Fibroblast of skin of left biceps (primary cell): Measurements from ENCODE around the gene MGAT5B.
"Not testable (repeated sequence)": the region's sequence is repeated elsewhere in the genome, so short reads cannot be mapped to it uniquely, and the experiment has no call there.

Source experiments
- DNase-seq, 2 experiments: peaks; one replicate each; pipeline ENCODE4 v3.0.0-alpha.2; 2013; ENCODE audit warnings: low read depth in 2 of 2

MGAT5B gene

DNA sequence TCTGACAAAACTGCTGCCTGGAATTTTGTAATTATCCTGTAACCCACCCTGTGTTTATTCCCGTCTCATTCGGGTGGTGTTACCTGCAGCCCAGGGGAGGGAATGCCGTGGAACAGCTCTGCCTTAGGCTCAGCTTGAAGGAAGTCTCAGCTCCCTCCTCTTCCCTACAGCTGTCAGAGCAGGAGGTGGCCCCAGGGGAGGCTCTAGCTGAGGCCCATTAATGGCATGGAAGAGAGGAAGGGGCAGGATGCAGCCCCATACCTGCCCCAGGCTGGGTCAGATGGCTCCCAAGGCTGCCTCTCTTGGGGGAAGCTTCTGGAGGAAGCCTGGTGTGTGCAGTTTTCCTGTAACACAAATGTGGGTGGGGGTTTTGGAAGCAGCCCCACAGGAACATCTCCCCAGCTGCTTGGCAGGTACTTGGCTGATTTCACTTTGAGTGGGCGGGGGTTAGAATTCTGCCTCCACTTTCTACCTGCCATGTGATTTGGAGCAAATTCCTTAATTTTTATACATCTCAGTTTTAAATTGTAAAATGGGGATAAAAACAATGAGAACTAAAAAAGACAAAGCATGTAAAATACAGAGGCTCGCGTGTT is 103.9 kb downstream of the MGAT5B start:
- no peak for DNase-seq

DNA sequence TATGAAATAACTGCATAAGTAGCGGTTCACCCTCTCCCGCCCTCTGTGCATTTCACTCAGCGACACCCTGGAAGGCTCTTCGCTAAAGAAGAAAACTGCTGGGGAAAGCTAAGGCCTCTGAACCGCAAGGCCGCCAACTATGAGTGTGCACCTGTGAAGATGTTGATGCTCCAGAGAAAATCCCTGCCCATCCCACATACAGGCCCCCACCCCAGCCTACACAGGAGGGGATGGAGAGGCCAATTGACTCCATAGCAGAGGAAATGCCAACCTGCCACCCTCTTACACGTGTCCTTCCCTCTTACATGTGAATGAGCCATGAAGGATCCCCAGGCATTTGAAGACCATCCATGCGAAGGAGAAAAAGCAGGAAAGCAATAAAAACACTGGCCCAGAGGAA is 104.8 kb downstream of the MGAT5B start:
- DNase-seq: no peak

DNA sequence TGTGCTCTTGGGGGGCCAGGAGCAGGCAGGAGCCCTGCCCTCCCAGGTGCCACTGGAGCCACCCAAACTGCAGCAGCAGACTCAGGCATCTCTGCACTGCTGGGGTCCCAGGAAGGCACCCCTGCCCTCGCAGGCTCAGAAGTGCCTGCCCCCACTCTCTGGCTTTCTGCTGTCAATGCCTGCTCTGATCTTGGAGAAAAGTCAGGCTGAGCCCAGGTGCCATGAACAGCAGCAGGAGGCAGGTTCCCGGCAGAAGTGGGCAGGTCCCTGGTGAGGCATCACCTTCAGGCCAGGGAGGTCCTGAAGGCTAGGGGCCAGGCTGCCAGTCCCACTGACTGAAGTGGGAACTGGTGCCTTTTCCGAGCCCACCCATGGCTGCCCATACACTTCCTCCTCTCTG is 106.5 kb downstream of the MGAT5B start:
- no peak for DNase-seq

DNA sequence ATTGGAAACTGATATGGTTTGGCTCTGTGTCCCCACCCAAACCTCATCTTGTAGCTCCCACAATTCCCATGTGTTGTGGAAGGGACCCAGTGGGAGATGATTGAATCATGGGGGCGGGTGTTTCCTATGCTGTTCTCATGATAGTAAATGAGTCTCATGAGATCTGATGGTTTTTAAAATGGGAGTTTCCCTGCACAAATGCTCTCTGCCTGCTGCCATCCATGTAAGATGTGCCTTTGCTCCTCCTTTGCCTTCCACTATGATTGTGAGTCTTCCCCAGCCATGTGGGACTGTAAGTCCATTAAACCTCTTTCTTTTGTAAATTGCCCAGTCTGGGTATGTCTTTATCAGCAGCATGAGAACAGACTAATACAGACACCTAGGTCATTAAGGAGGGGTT is 109.8 kb downstream of the MGAT5B start:
- not testable (repeated sequence) for DNase-seq

DNA sequence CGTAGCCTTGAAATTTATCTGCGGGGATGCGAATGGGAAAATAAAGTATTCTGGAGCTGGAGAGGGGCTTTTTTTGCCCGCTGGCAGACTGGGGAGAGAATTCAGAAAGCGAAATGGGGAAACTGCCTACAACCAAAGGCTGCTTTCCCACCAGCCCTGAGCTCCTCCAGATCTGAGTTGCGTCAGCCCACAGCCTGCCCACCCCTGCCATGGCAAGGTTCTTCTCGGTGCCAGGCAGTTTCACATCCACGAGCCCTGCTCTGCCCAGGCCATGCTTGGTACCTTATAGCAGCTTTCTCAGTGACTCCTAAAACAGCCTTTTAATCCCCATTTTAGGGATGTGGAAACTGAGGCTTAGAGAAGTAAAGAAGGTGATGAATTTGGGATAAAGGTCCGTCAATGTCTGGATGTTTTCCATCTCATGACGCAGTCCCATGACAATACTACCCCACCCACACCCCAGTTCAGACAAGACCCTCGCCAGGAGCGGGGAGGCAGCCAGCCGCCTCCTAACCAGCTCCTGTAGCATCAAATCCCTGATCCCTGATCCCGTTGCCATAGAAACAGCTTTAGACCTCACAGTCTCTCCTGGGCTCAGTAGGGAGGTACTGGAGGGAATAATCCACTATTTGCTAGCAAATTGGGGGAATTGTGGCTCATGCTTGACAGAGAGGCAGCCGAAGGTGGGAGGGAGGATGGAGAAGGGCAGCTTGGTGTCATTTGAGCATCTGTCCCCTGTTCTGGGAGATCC is 113.5 kb downstream of the MGAT5B start:
- DNase-seq: no peak

DNA sequence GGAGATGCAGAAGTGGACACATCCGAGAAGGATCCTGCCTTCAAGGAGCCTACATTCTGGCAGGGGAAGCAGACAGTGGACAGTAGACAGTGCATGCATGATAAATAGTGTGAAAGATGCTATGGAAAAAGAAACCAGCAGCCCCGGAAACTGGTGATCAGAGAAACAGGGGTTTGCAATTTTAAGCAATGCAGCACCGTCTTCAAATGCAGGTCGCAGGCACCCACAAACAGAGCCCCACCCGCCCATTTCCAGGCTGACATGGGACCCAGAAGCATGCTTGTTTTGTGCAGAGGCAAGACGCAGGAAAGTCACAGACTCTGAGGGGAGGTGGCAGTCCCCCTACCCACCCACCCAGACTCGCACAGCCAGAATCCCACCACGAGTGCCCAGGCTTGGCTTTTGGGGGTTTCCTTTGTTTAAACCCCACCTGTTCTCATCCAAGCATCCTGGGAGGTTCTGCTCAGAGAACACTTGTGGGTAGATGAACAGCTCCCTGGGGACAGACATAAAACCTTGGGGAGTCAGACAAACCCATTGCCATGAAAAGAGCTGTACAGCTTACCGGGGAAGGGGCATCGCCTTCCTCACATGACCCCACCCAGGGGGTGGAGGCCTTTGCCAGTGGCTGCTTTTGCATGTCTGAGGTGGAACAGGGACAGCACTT is 114.3 kb downstream of the MGAT5B start:
- no peak for DNase-seq

DNA sequence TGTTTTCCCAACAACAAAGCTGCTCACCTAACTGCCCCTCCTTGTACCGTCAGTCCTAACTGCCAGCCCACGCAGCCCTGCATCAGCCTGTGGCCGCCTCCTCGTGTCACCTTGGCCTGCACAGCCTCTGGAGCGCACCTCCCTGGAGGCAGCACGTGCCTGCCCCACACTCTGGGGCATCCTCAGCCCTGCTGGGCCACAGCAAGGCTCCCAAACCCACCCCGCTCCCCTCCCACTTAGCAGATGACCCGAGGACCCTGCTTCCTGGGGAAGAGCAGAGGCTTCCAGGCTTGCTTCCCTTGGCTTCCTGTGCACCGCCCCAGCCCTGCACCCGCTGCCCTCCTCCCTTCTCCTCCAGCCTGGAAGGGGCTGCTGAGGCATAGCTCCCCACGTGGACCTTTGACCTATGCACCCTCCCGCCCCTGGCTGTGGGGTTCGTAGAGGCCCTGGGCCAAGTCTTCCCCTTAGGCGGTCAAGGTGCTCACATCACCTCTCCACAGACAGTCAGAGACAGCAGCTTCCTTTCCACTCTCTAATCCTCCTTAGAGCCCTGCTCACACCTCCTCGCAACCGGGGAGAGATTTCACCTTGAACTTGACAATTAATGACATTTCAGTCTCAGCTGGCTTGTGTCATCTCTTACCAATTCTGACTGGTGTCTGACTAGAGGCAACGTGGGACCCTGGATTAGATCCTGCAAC is 115.0 kb downstream of the MGAT5B start:
- DNase-seq: no peak

DNA sequence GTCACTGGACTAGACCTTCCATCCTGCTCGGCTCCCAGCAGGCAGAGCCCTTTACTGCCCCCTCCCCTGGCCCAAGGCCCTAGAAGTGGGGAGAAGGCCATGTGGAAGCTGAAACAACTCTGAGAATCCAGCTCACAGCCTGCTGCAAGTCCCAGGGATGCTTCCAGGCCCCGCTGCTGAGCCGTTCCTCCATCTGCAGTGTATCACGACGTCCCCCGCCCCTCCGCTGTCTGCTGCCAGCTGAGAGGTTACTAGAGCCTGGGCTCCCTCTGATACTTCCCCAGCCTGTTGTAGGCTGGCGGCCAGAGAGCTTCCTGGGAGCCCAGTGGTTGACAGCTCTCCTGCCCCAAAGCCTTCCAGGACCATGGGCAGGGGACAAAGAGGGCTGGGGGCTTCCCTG is 118.2 kb downstream of the MGAT5B start:
- DNase-seq: no peak

DNA sequence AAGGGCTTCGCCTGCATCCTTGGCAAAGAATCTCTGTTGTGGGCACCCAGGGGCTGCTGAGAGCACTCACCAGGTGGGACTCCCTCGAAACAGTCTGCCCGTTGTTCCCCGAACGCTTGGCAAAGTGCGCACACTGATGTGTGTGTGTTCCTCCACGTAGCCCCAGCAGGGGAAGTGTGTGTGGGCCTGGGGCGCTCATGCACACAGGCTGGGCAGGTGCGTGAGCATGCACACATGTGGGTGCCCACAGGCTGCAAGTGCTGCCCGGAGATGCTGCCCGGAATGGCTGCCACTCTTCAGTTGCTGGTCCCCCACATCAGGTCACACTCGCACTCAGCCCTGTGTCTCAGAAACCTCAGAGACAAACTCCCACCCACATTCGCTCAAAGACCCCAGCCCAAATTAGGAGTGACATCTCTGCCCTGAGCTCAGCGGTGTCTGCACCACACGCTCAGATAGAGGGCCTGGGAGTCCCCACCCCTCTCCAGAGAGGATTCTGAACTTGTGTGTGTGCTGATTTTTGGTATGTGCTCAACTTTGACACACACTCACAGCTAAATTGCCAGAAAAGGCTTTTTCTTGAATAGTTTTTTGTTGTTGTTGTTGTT is 119.4 kb downstream of the MGAT5B start:
- DNase-seq: no peak

DNA sequence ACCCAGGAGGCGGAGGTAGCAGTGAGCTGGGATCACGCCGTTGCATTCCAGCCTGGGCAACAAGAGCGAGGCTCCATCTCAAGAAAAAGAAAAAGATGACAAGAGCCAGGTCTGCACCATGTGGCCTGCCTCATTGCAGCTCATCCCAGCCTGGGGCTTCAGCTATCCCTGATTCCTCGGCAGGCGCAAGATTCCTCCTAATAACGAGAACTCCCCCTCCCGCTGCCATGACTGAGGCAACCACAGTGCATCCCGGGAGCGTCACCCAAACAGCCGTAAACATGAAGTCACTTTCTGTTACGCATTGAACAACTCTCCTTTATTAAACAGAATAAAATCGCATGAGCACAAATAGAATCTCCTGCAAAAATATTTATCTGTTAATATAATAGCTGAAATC is 120.6 kb downstream of the MGAT5B start:
- DNase-seq: no peak

DNA sequence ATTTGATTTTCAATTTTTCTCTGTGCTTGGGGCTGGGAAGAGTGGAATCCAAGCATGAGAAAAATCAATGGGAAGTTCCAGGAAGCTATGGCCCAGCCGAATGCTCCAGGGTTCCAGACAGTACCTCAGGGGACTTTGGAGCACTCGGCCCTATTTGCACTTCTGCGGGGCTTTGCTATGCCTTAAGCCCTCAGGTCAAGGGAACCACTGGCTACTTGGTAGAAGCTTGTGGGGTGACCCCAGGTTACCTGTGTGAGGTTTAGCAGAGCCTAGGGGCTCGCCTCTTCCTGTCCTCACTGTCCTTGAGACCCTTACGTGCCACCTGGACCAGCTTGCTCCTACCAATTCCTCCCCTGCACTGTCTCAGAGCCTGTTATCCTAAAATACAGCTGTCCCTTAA is 121.3 kb downstream of the MGAT5B start:
- DNase-seq: no peak

DNA sequence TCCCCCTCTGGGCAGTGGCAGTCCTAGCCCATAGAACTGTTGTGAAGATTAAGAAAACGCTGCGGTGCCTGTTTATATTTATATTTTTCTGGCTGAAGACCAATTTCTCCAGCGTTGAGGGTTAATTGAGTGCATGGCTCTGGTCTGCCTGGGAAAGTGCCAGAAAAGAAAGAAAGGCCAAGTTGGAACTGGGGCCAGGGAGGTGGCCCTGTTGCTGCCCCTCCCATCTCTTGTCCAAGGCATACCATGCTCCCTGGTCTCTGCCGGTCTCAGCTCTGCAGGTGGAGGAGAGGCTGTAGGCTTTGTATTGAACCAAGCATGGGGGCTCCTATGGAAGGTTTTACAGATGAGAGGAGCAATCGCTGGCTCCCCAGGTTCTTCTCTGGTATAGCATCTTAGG is 124.7 kb downstream of the MGAT5B start:
- DNase-seq: no peak

DNA sequence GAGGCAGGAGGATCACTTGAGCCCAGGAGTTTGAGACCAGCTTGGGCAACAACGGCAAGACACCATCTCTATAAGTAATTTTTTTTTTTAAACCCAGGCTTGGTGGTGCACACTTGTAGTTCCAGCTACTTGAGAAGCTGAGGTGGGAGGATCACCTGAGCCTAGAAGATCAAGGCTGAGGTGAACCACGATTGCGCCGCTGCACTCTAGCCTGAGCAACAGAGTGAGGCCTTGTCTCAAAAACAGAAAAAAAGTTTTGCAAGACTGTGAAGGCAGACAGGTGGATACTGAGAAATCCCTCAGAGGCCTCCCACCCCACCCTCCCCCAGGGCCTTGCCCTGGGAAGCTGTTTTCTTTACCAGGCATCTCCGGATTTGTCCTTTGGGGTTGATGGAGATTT is 125.4 kb downstream of the MGAT5B start:
- DNase-seq: no peak

DNA sequence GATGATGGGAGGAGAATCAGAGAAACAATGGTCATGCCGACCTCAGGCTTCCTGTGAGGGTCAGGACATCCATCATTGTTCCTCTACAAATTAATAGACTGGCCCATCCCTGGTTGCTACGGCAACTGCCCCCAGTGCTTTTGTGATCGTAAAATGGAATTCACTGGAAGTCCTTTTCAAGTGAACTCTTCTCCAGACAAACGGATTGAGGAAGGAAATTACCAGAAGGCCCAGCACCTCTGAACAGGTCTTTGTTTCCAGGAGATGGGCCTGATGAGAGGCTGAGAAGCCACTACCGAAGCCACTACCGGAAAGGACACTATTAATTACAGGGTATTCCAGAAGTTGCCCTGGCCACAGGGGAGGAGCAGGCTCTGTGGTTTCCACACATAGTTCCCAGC is 126.0 kb downstream of the MGAT5B start:
- no peak for DNase-seq

DNA sequence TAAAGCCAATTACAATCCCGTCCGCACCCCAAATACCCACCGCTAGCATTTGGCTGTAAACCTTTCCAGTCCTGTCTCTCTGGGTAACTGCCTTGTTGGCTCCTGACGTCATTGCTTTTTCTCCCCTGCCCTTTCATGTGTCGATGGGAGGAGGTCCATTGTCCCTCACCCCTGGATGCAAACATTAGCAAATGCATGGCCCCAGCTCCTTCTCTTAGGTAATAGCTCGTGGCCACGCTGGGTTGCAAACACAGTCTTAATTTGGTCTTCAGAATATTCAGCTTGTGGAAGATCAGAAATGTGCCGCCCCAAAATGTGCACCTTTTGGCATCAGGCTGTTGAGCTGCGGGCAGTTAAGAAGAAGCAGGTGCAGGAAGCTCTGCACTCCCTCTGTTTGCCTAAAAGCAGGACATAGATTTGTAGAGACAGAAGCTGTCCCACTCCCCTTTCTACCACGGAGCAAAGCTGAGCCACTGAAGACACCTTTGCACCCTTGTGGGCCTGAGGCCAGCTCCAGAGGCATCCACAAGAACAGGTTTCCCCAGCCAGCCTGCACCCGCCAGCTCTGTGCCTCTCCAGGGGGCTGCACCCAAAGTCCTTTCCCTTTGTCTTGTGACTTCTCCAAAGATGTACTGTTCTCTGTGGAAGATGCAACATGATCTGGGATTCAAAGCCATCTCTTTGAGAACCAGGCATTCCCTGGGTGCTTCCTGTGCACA is 127.3 kb downstream of the MGAT5B start:
- DNase-seq: no peak

DNA sequence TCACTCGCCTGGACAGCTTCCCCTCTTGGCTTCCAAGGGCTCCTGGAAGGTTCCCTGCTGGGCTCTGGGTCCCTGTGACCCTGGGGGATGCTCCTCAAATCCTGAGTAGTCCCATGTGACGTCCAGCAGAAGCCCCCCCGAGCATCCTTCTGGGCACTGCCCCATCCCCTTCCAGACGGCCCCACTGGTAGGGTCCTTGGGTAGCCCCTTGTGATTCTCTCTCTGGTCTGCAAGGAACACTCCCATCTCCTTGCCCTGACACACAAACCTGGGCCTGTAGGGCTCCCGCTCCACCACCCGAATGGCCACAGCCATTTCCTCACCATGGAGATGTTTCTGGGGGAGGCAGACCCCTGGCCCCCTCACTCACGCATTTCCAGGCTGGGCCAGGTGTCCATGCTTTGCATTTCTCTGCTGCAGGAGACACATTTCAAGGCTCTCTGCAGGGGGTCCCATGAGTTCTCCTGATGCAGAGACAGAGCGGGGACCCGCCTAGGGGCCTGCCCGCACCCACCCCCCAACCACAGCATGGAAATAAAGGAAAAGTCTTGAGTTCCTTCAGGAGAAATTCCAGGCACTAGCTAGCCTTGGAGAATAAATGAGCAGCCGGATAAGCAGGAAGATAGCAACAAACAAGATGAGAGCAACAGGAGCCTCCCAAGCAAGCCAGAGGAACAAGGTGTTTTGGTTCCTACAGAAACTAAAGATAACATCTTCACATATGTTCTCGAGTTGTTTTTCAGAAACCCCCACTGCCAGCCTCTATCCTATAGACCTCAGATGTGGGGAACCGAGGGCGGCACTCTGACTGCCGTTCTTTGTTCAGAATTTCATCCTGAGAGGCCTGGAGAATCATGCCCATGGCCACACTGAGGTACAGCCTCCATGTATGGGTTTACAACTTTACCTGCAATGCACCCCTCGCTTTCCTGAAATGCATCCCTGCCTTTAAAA is 128.8 kb downstream of the MGAT5B start:
- no peak for DNase-seq

DNA sequence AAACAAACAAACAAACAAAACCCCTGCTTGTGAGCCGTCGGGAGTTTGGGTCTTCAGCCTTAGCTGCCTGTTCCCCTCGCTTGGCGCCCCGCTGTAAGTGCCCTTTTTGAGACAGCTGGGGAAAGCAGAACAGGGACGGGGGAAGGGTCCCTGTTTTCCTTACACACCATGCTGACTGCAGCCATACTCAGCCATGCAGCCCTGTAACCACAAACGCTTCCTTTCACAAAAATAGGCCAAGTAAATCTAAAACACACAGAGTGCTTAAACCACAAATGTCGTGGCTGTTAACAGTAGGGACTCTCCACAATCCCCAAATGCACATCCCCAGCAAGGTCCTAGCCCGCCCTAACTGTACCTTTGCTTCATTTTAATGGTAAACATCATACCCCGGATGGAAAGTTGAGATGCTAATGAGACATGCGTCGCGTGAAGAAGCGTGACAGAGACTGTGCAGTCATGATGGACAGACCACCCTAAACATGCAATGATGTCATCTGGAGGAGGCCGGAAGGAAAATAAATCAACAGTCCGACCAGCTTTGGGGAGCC is 129.9 kb downstream of the MGAT5B start:
- DNase-seq: no peak

DNA sequence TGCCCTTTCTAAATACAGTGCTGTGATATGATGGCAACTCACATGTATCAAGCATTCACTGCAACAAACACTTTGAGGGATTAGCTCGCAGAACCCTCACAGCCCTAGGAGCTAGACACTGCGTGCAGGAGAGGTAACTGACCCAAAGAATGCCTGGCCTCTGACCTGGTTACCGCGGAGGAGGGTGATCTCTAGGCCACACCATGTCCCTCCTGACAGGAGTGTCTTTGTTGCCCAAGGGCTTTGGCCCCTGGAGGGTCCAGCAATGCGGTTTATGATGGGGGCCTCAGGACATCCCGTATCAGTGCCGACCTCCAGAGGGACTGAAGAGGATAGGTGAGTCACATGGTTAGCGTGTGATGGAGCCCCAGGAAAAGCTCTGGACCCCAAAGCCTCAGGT is 130.6 kb downstream of the MGAT5B start:
- no peak for DNase-seq
